B cell (primary cell): Measurements from ENCODE around the gene NPR1. TPM values are rescaled to one million over a fixed set of nuclear protein-coding genes. Genes with fewer than 3 reads are reported as not detected.

Source experiments
- polyA plus RNA-seq: library from polyadenylated mRNA; depleted of rRNA; stranded (reverse); fragments of >200 nt; gene quantifications from 2 replicates; pipeline ENCODE4 v1.2.3, GENCODE V29; 2012
- small RNA-seq: library from RNA; depleted of rRNA; stranded (forward); fragments of <200 nt; gene quantifications from one replicate; pipeline ENCODE3, GENCODE V24; 2012; ENCODE audit warnings: low replicate concordance, low read depth; ENCODE audit not compliant: insufficient read length
- total RNA-seq, 2 donors: library from RNA; stranded (reverse); fragments of 120-200 nt in 1 of 2; gene quantifications; 1 replicate in 1 of 2; 2 replicates in 1 of 2; pipeline versions ENCODE4 v1.2.3 to v1.2.4, GENCODE V29; 2013 to 2022

NPR1 gene
- total and polyA plus RNA-seq, 2 donors (not counting 1 experiment from before 2014, with no cell fraction given), result 0.37 TPM; not detected in 1

Small RNA genes lying within 50 kb of the gene (small RNA-seq; reads per million reads assigned to genes)
- not detected for gene MIR8083
- gene RF00019, result not detected
- not detected for gene RN7SL372P

Other genes starting within 250 kb of the NPR1 start
- gene S100A7, start 218.0 kb upstream of the NPR1 start, total RNA-seq, result not detected in 2 replicates
- not detected in 2 replicates for gene S100A7, start 218.0 kb upstream of the NPR1 start, polyA plus RNA-seq
- 93.6 and 110 TPM in 2 replicates for gene S100A6, start 142.7 kb upstream of the NPR1 start, total RNA-seq
- gene S100A6, start 142.7 kb upstream of the NPR1 start, polyA plus RNA-seq, result 61.1 and 213 TPM in 2 replicates
- not detected in 2 replicates for gene S100A5, start 137.8 kb upstream of the NPR1 start, total RNA-seq
- gene S100A5, start 137.8 kb upstream of the NPR1 start, polyA plus RNA-seq, result 0.64 TPM in 1 of 2 replicates, not detected in the other
- gene S100A4, start 132.9 kb upstream of the NPR1 start, total RNA-seq, result 58.0 and 62.7 TPM in 2 replicates
- 121 and 150 TPM in 2 replicates for gene S100A4, start 132.9 kb upstream of the NPR1 start, polyA plus RNA-seq
- not detected in 2 replicates for gene S100A3, start 129.4 kb upstream of the NPR1 start, total RNA-seq
- 0.17 TPM in 1 of 2 replicates, not detected in the other for gene S100A3, start 129.4 kb upstream of the NPR1 start, polyA plus RNA-seq
- not detected in 2 replicates for gene S100A2, start 112.8 kb upstream of the NPR1 start, total RNA-seq
- 0.19 TPM in 1 of 2 replicates, not detected in the other for gene S100A2, start 112.8 kb upstream of the NPR1 start, polyA plus RNA-seq
- gene S100A16, start 65.6 kb upstream of the NPR1 start, total RNA-seq, result not detected in 2 replicates
- not detected in 2 replicates for gene S100A16, start 65.6 kb upstream of the NPR1 start, polyA plus RNA-seq
- not detected in 2 replicates for gene S100A14, start 62.4 kb upstream of the NPR1 start, total RNA-seq
- gene S100A14, start 62.4 kb upstream of the NPR1 start, polyA plus RNA-seq, result 0.17 TPM in 1 of 2 replicates, not detected in the other
- 5.7 and 9.8 TPM in 2 replicates for gene S100A13, start 51.2 kb upstream of the NPR1 start, total RNA-seq
- gene S100A13, start 51.2 kb upstream of the NPR1 start, polyA plus RNA-seq, result 17.8 and 19.8 TPM in 2 replicates
- not detected in 2 replicates for gene S100A1, start 50.3 kb upstream of the NPR1 start, total RNA-seq
- gene S100A1, start 50.3 kb upstream of the NPR1 start, polyA plus RNA-seq, result not detected in 2 replicates
- 156 TPM in 2 replicates for gene CHTOP, start 44.6 kb upstream of the NPR1 start, total RNA-seq
- gene CHTOP, start 44.6 kb upstream of the NPR1 start, polyA plus RNA-seq, result 87.0 and 140 TPM in 2 replicates
- 37.6 and 39.4 TPM in 2 replicates for gene SNAPIN, start 20.0 kb upstream of the NPR1 start, total RNA-seq
- 17.2 and 22.7 TPM in 2 replicates for gene SNAPIN, start 20.0 kb upstream of the NPR1 start, polyA plus RNA-seq
- 86.5 and 89.8 TPM in 2 replicates for gene ILF2, start 7.7 kb upstream of the NPR1 start, total RNA-seq
- 94.0 and 155 TPM in 2 replicates for gene ILF2, start 7.7 kb upstream of the NPR1 start, polyA plus RNA-seq
- gene INTS3, start 49.4 kb downstream of the NPR1 start, total RNA-seq, result 69.1 and 69.3 TPM in 2 replicates
- 71.5 and 84.1 TPM in 2 replicates for gene INTS3, start 49.4 kb downstream of the NPR1 start, polyA plus RNA-seq
- 15.6 and 16.2 TPM in 2 replicates for gene SLC27A3, start 96.7 kb downstream of the NPR1 start, total RNA-seq
- gene SLC27A3, start 96.7 kb downstream of the NPR1 start, polyA plus RNA-seq, result 8.9 and 19.4 TPM in 2 replicates
- 99.6 and 105 TPM in 2 replicates for gene GATAD2B, start 244.3 kb downstream of the NPR1 start, total RNA-seq
- 15.0 and 16.7 TPM in 2 replicates for gene GATAD2B, start 244.3 kb downstream of the NPR1 start, polyA plus RNA-seq